GM18519 (cell line): ENCODE measurements around the gene EPSTI1.

Experiments used
- ATAC-seq: cut with Tn5 transposase; IDR thresholded peaks from one replicate; pipeline ENCODE4 v1.9.1; 2021; ENCODE audit warnings: mild to moderate bottlenecking, moderate library complexity; ENCODE audit not compliant: unreplicated experiment, low FRiP score

Gene EPSTI1

DNA sequence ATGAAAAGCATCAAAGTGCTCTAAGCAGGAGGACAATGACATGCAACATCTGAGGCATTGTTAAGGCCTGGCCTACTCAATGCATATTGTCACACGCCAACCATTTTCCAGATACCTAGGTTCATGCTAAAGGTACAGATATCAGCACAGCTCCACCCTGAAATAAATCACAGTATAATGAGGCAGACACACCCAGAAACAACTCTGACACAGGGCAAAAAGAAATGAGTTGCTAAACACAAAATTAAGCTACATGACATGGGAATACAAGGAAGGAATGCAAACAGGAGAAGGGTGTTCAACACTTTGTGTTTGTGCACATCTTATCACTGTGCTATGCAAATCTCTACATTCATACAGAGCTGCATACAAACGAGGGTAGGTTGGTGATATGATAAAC, 86.5 kb downstream of the EPSTI1 start:
- no peak for ATAC-seq

DNA sequence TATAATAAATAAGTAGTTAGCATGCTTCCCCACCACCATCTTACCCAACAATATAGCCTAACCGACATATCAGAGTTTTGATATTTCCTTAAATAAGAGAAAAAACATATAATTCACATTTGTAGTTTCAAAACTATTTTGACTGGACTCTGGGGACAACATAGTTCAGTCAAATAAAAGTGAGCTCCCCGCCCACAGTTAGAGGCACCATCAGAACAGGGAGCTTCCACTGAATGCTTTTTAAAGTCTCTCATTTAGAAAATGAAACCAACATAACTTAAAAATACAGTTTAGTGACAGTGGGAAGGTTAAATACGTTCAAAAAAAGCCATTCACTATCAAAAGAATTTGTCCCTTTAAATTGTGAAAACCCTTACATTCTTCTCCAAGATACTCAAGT, 92.8 kb downstream of the EPSTI1 start:
- ATAC-seq, result no peak

DNA sequence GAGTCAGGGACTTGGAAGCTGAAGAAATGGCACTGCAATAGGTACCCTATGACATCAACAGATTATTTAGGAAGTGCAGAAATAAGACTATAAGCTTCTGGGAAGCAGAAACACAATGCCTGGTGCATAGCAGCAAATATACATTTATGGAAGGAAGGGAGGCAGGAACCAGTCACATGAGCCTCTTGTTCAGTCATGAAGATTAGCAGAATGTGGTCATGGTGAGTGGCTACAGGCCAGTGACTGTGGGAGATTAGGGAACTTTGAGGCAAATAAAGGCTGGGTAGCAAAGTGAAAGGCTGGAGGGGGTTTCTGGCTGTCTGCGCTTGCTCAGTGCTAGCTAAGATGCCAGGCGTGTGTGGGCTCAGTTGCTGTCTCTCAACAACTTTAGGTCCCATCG, 96.3 kb downstream of the EPSTI1 start:
- no peak for ATAC-seq

DNA sequence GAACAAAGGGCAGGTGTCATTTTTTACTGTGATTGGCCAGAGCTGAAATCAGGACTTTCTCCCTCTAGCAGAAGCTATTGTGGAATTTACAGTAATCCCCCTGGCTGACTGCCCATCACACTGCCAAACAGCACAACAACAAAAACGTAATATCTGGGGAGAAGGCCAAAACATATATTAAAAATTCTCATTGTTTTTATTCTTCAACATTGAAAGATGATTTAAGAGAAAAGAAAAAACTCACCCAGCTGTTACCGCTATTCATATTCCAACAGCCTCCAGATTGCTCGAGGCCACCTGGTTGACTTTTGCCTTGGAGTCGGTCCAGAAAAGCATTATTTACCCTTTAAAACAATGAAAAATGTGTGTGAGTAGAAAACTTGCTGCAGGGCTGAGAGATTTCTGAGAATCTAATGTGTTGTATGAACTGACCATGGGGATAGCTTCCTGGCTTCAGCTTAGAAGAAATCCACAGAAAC, 97.2 kb downstream of the EPSTI1 start:
- ATAC-seq, result no peak

DNA sequence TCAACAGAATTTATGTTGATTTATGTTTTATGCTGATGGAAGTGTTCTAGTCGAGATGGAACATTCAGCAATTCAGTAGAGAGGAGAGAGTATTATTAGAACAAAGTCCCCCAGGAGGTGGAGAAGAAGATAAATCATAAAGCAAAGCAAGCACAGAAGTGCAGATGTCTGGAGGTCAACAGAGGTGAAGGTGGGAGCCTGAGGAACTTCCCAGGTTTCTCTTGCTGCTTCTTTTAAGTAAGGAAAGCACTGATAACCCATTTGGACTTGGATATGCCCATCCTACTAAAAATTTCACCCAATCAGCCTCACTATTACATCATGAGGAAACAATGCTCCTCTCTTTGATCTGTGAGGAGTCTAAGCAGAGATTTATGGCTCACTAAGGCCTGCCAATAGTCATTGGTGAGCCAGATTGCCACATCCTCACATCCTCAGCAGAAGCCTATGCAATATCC, 98.8 kb downstream of the EPSTI1 start:
- no peak for ATAC-seq

DNA sequence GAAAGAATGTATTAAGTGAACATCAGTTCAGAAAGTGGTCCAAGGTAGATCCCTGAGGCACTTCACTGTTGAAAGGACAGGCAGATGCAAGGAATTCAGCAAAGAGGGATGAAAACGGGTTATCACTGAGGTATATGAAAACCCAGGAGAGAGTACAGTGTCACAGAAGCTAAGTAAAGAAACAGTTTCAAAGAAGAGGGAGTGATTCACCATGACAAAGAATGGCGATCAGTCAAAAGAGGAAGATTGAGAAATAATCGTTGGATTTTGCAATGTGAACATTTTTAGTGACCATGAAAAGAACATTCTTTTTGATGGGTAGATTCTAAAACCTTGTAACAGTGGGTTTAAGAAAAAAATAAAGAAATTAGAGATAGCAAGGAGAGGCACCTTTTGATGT, 99.3 kb downstream of the EPSTI1 start:
- ATAC-seq, result no peak

DNA sequence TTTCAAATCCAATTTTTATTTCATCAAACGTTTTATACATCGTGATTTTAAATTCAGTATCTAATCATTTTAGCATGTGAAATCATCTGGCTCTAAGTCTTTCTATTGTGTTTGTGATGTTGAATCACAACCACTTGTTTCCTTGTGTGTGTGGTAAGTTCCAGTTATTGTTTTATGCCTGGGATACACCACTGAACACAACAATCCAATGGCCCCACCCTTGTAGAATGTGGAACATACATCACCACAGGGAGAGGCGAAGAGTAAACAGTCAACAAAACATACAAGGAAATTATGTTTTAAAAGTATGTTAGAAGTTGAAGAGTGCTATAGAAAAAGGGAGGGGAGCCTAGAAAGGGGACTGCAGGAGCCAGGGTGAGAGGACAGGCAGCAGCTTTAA, 100.5 kb downstream of the EPSTI1 start:
- ATAC-seq, result no peak

DNA sequence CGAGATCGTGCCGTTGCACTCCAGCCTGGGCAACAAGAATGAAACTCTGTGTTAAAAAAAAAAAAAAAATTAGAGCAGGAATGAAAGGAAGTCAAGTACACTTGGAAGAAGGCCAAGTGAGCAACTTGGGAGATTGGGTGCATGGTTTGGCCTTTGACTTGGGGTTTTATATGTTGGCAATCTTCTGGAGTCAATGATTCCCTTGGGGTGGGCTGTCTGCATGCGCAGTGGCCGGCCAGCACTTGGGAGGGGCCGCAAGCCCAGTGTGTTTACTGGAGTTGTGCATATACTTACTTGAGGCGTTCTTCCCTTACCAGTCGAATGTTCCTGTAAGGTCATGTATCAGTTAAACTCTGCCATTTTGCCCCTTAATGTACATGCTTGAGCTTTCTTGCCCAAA, 106.7 kb downstream of the EPSTI1 start:
- ATAC-seq, result no peak

DNA sequence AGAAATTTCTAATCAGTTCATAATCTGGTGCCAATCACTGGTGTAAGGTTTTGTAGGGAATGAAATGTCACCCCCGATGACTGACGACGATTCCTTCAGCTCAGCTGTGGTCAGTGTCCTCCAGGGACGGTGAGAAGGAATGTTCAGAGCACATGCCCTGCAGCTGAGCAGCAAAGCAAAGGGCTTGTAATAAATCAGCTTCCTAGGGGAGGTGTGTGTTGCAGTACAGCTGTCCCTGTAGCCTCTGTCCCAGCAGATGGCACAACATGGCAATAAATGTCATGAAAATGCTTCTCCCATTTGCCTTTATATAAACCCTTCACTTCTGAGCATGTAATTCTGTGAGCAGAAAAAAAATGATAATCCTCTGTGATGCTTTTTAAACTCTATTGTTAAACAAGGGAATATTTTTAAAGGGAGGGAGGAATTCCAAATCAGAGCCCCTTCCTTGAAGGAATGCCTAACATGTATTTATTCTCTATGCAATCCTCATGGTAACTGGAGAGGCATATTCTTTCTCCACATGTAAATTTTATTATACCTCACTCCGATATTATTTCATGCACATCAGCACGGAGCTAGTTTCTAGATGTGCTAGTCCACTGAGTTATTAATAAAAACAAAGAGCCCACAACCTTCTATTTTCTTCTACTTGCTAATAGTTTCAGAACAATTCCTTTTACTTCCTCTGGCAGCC, 108.1 kb downstream of the EPSTI1 start:
- no peak for ATAC-seq

DNA sequence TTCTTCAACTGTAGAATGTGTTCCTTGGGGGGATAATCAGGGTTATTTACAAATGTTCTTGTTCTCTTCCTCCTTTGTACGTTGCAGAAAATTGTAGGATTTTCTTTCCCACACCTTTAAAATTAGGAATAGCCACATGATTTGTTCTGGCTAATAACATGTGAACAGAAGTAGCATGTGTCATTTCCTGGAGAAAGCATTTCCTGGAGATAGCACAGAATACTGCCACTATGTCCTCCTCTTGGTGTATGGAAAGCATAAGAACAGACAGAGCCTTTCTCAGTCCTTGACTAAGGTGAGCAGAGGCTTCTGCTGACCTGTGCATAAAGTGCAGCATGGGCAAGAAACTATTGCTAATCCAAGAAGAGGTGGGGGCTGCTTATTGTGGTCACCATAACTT, 108.9 kb downstream of the EPSTI1 start:
- no peak for ATAC-seq

DNA sequence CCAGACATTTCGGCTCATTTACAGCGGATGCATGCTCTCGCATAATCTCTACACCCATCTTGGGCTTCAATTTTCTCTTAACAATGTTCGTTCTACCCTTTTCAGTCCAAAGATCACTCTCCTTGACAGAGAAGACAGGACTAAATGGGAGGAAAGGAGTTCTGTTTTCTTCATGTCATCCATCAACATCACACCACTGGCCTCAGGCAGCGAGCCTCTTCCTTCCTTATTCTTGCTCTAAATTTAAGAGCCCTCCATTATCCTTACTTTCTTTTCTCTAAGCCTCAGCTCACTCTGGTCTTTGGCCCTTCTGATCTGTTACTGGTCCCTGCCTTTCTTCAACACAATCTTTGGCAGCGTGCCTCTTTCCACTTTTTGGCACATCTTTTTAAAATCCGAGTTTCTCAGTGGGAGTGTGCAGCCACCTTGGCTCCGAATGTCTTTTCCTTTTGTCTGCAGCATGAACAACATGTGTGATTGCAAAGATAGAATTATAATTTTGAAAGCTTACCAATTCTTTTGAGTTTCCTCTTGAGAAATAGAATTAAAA, 111.9 kb downstream of the EPSTI1 start:
- no peak for ATAC-seq

DNA sequence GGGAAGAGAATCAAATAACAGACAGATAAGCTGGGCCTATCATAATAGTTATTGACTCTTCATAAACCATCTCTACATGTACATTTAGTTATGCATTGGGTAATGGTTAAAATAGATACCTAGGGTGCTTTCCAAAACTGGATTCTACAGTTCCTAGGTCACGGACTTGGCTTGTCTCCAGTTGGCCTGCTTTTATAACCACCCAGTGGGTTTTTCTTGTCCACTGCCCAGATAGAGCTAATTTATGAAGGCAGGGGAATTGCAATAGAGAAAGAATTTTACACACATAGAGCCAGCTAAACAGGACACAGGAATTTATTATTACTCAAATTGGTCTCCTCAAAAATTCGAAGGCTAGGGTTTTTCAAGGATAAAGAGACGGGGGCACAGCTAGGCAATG, 113.3 kb downstream of the EPSTI1 start:
- ATAC-seq, result no peak

DNA sequence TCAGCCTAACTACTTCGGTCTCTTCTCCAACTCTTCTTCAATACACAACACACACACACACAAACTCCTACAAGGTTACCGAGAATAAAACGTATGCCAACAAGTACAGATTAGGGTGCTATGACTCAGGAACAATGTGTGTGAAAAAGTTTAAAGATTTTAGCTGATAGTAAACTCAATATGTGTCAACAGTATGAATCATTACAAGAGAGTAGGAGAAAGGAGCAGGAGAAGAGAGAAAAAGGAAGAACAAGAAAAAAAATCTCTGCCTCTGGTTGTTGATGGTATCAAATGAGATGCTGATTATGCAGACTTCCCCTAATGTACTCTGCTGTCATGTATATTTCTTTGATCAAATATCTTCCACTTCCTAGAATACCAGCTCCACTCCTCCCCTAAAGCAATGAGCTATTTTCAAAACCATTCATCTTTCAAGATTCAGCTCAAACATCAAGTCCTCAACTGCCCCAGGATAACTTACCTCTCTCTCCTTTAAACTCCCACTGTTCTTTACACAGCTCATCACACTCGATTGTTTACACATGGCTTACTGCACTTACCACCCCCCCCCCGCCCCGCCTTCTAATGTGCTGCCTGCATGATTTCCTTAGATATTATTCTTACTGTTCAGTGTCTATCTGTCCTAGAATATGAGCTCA, 115.0 kb downstream of the EPSTI1 start:
- ATAC-seq, result no peak

DNA sequence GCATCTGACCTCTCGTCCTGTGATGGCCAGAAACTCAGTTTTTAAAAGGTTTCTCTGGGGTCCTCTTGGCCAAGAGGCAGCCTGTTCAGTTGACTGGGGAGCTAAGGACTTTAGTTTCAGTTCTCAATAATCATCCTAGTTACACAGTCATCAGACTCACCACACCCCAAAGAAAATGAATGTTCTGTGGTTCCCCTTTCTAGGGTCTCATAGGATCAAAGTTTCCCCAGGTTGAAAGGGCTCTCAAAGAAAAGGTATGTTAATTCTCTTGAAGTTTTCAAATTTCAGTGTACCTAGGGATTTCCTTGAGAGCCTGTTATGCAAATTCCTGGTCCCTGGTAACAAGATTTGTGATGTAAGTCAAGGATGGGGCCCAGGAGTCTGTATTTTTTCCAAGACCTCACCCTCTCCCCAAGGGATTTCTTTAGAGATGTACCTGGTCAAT, 115.7 kb downstream of the EPSTI1 start:
- ATAC-seq, result peak; percentile 89

DNA sequence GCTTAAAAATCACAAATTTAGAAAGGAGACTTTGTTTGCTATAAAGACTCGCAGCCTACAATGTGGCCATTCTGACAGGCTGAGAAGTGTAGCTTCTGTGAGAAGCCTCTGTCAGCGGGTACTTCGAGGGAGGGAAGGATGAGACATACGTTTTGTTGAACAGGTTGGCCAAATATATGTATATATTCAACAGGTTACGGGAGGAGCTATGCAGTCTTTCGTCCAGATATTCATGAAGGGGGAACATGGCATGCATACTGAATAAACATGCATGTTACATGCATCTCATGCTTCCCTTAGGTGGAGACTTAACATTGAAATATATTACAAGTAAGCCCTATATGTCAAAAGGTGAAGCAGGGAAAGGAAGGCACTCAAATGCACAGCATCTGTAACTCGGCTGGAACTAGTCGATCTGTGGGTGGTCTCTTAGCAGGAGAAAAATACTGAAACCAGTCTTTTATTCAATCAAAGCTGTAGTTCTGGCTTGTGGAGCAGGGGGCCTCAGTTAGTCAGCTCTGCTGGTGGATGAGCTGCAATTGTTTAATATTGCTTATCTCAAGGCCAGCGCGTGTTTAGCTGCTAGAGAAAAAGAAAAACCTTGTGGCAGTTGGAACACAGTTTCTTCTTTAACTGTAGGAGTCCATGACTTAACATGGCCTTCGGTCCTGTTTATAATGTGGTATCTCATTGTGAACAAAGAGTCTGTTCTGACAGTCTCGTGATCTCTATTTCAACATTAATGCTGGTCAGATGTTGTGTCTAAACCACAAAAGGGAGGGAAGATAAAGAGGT, 116.4 kb downstream of the EPSTI1 start:
- no peak for ATAC-seq

DNA sequence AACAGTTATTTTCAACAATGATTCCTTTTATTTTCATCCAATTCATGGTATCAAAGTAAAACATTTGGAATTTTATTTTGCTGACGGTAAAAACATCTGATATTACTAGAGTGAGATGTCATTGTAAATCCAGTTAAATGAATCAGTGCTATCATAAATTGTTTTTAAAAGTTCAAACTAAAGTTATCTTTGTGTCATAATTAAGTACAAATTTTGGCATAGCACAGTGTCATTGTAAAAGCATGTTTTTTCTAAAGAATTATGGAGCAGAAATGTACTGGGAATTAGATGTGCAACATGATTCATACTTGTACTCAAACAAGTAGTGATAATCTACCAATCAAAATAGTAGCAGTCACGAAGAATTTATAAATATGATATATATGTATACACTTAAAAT, 117.8 kb downstream of the EPSTI1 start:
- no peak for ATAC-seq

DNA sequence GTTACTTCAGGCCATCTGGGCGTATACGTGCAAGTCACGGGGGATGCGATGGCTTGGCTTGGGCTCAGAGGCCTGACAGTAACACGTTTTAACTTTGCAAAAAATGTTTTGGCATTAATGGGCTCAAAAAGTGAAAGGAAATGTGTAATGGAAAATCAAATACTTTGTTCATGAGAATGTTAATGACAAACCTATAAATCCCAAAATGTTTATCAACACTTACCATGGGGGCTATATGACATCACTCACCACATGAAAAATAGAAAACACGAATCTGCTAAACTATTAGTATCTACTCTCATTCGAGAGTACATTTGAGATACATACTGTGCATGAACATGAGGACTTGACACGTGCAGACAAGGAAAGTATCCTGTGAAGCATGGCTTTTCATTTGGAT, 119.0 kb downstream of the EPSTI1 start:
- ATAC-seq, result no peak

DNA sequence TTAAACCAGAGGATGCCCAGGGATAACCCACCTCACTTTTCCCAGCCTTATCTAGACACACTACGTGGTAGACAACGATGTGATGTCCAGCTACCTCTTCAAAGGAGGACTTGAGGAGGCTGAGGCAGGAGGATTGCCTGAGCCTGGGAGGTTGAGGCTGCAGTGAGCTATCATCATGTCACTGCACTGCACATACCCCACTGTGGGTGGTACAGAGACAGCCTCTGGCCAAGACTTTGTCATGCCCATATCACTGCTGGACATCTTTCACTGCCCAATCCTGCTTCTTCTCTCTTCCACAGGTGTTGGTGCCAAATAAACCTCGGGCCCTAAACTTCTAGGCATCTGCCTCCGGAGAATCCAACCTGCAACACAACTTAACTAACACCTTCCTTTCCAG, 124.8 kb downstream of the EPSTI1 start:
- no peak for ATAC-seq

DNA sequence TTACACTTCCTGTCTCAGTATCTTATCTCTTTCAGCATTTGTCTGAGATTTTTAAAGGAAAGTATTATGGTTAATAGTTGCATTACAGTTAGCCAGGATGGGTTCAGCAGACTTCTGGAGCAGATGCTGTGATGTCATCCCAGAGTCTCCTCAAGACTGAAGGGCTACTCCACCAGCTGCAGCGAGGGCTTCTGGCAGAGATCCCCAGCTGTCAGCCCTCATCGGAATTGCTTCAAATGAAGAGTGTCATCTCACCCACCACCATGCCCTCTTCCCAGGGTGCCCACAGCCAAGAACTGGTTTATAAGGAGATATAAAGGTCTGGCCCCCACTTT, 126.3 kb downstream of the EPSTI1 start:
- ATAC-seq, result no peak

DNA sequence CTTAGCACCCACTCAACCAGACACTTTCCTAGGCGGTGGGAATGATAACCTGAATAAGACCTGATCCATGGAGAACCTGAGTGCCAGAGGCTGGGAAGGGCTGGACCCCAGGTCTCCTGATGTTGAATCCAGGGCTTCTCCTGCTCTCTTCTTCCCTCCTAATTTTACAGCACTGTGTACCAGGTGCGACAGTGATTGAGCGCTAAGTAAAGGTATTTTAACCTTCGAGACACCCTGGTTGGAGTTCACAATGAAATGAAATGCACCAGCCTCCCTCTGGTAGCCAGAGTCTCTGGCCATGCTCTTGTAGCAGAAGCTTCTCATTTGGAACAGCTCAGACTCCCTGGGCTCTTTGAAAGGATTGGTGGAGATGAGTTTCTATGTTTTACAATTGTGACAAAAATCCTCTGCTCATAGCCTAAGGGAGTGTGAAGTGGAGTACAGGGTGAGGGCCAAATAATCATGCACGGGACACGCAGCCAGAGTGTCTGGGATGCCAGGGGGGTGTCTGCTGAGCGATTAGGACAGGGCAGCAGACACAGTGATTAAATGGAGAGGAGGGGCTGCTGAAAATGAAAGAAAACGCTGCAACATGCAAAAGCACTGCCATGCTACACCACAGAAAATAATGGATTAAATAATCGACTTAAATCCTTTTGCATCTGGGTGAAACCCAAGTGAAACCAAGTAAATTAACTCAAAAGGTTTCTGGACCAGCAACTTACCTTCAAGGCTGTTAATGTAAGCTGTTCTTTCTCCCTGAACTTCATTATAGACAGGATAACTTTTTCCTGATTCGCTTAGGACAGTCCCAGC, 126.9 kb downstream of the EPSTI1 start:
- ATAC-seq, result no peak
